HCT116 (cell line): ENCODE data around the gene FNDC3B.

Experiments used
- EZH2 ChIP-seq: fragments of 200-600 bp; sonication (generic); IDR thresholded peaks from 2 replicates; pipeline ENCODE4 v1.6.1; 2017; ENCODE audit warnings: antibody characterized with exemption, mixed run types
- POLR2A ChIP-seq: IDR thresholded peaks from 2 replicates; pipeline ENCODE4 v1.7.0; 2011; ENCODE audit warnings: borderline replicate concordance; ENCODE audit not compliant: insufficient read depth, insufficient read length; ENCODE audit errors: extremely low read depth
- POLR2AphosphoS5 ChIP-seq: IDR thresholded peaks from 2 replicates; pipeline ENCODE4 v1.6.1; 2011; ENCODE audit warnings: mild to moderate bottlenecking, low read depth, low read length, moderate library complexity
- RAD21 ChIP-seq: IDR thresholded peaks from 2 replicates; pipeline ENCODE4 v1.6.1; 2012; ENCODE audit warnings: low read depth, mild to moderate bottlenecking
- YY1 ChIP-seq: IDR thresholded peaks from 2 replicates; pipeline ENCODE4 v1.6.1; 2011; ENCODE audit warnings: low read length, low read depth, moderate library complexity, mild to moderate bottlenecking; ENCODE audit not compliant: insufficient replicate concordance; ENCODE audit errors: extremely low read depth

- no peak for TF ChIP-seq POLR2AphosphoS5
- TF ChIP-seq EZH2 = no peak
- TF ChIP-seq RAD21 = no peak
- no peak for TF ChIP-seq POLR2A
- no peak for TF ChIP-seq YY1
Measured at GRCh38 chr3:172102123-172102882, 62.9 kb downstream of the FNDC3B start.
